IPS DF 6.9 (cell line): ENCODE measurements around the gene MB21D2.
"Not testable (repeated sequence)": the region's sequence is repeated elsewhere in the genome, so short reads cannot be mapped to it uniquely, and the experiment has no call there.

ENCODE experiments used
- DNase-seq: peaks from one replicate; pipeline ENCODE4 v3.0.0-alpha.2; 2013; ENCODE audit warnings: low read depth, low spot score
- H3K27ac ChIP-seq: one replicate; pipeline ENCODE4 v1.5.1; 2013; ENCODE audit warnings: low read length, control low read depth
- H3K27me3 ChIP-seq: 2 replicates; pipeline ENCODE4 v1.6.1; 2013; ENCODE audit warnings: mild to moderate bottlenecking, low read length; ENCODE audit not compliant: control insufficient read depth, insufficient read depth
- H3K36me3 ChIP-seq: 2 replicates; pipeline ENCODE4 v1.6.1; 2013; ENCODE audit warnings: low read length; ENCODE audit not compliant: control insufficient read depth, insufficient read depth
- H3K4me1 ChIP-seq: 2 replicates; pipeline ENCODE4 v1.6.1; 2013; ENCODE audit warnings: low read length; ENCODE audit not compliant: control insufficient read depth, insufficient read depth
- H3K4me3 ChIP-seq: 2 replicates; pipeline ENCODE4 v1.5.1; 2013; ENCODE audit warnings: mild to moderate bottlenecking, low read length
- H3K9me3 ChIP-seq: 2 replicates; pipeline ENCODE4 v1.6.1; 2013; ENCODE audit warnings: low read length, inconsistent platforms; ENCODE audit not compliant: control insufficient read depth, insufficient read depth
- WGBS: extraction: QIAGEN DNeasy Blood & Tissue Kit; methylation state at CpG from one replicate; pipeline ENCODE4 v1.1.7; 2013; ENCODE audit warnings: mixed read lengths, missing lambda C conversion rate; ENCODE audit not compliant: insufficient read length, insufficient coverage; 5-methylcytosine and 5-hydroxymethylcytosine counted together

The MB21D2 gene

GRCh38 chr3:192774341-192774740 is 143.3 kb downstream of the MB21D2 start:
- not testable (repeated sequence) for H3K36me3 ChIP-seq, H3K4me3 ChIP-seq, H3K9me3 ChIP-seq, H3K4me1 ChIP-seq, DNase-seq, H3K27ac ChIP-seq, H3K27me3 ChIP-seq
- WGBS = no CpG with 5 or more reads among the region's 4 CpGs

- H3K9me3 ChIP-seq = peaks cover 3% of the 10 kb centered on the region
- H3K27me3 ChIP-seq = no peaks in the 10 kb centered on the region
- WGBS = 100% methylated on average over 2 of the region's 5 CpGs
- no peaks in the 10 kb centered on the region for H3K4me1 ChIP-seq
- no peaks in the 10 kb centered on the region for H3K36me3 ChIP-seq
- no peak overlapping the region for H3K27ac ChIP-seq
- DNase-seq = peak; percentile 27
- H3K4me3 ChIP-seq = no peak overlapping the region
Measured at GRCh38 chr3:192772240-192772894, 145.3 kb downstream of the MB21D2 start.

- WGBS = no CpG with 5 or more reads among the region's 7 CpGs
- Histone ChIP-seq H3K9me3 (no peaks in the 10 kb centered on the region), H3K27ac (no peak overlapping the region), H3K27me3 (no peaks in the 10 kb centered on the region), H3K4me3 (no peak overlapping the region), H3K4me1 (no peaks in the 10 kb centered on the region), H3K36me3 (no peaks in the 10 kb centered on the region)
- DNase-seq = no peak
Measured at GRCh38 chr3:192758654-192759053, 159.0 kb downstream of the MB21D2 start.

- Histone ChIP-seq H3K36me3 (no peaks in the 10 kb centered on the region), H3K9me3 (no peaks in the 10 kb centered on the region), H3K27ac (no peak overlapping the region), H3K27me3 (no peaks in the 10 kb centered on the region), H3K4me1 (peaks cover 5% of the 10 kb centered on the region; the same call in 1 of the 2 replicates), H3K4me3 (no peak overlapping the region)
- DNase-seq = no peak
- WGBS = no CpG with 5 or more reads among the region's 2 CpGs
Measured at GRCh38 chr3:192751148-192751547, 166.5 kb downstream of the MB21D2 start.

GRCh38 chr3:192750201-192750600 is 167.5 kb downstream of the MB21D2 start:
- Histone ChIP-seq H3K27me3 (no peaks in the 10 kb centered on the region), H3K36me3 (no peaks in the 10 kb centered on the region), H3K9me3 (no peaks in the 10 kb centered on the region), H3K4me3 (no peak overlapping the region), H3K4me1 (peaks cover 5% of the 10 kb centered on the region; the same call in 1 of the 2 replicates), H3K27ac (no peak overlapping the region)
- no peak for DNase-seq
- WGBS = 100% methylated on average over 3 of the region's 5 CpGs

- no peak overlapping the region for H3K4me3 ChIP-seq
- no peak overlapping the region for H3K27ac ChIP-seq
- no peaks in the 10 kb centered on the region for H3K36me3 ChIP-seq
- H3K4me1 ChIP-seq = peaks cover 5% of the 10 kb centered on the region; the same call in 1 of the 2 replicates
- no peaks in the 10 kb centered on the region for H3K9me3 ChIP-seq
- no peak for DNase-seq
- no CpG with 5 or more reads among the region's 3 CpGs for WGBS
- H3K27me3 ChIP-seq = no peaks in the 10 kb centered on the region
Measured at GRCh38 chr3:192747746-192748145, 169.9 kb downstream of the MB21D2 start.

- H3K4me1 ChIP-seq = peaks cover 5% of the 10 kb centered on the region; the same call in 1 of the 2 replicates
- no peaks in the 10 kb centered on the region for H3K36me3 ChIP-seq
- H3K4me3 ChIP-seq = no peak overlapping the region
- no peaks in the 10 kb centered on the region for H3K27me3 ChIP-seq
- WGBS = no CpG with 5 or more reads among the region's 1 CpG
- H3K27ac ChIP-seq = no peak overlapping the region
- peak; percentile 31 for DNase-seq
- no peaks in the 10 kb centered on the region for H3K9me3 ChIP-seq
Measured at GRCh38 chr3:192747145-192747544, 170.5 kb downstream of the MB21D2 start.
